HG03159 (cell line): Measurements from ENCODE around the gene HMGXB3.

Source experiments
- ATAC-seq: cut with Tn5 transposase; IDR thresholded peaks from one replicate; pipeline ENCODE4 v1.9.1; 2021; ENCODE audit warnings: mild to moderate bottlenecking, moderate library complexity; ENCODE audit not compliant: unreplicated experiment

Gene HMGXB3

DNA sequence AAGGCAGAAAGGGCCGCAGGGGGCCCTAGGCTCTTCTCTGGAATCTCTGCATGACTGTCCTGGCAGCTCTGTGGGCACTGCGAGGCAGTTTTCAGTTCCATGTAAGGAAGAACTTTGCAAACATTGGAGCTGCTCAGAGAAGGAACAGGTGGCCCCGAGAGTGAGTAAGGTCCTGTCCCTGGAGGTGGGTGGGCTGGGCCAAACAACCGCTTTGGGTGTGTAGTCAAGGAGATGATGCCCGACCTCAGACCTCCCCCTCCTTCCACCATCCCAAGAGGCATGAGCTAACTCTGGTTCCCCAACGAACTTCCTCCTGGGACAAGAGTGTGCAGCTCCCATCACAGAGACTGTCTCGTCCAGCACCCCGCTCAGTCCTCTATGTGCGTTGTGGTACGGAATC lies 65.3 kb downstream of the HMGXB3 start:
- ATAC-seq: no peak

DNA sequence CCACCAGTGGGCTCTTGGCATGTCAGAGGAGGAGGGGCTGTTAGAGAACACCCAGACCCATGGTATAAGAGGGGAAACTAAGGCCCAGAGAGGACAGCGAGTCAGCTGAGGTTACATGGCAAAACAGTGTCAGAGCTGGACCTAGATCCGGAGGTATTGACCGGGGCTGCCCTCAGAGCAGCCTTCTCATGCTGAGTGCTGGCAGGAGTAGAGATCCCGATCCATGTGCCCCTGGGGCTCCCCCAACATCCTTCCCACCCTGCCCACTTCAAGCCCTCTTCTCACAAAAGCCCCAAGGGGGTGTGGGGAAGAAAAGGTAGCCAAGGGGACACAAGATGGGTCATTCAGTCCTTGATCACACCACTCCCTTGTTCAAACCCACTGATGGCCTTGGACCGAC lies 65.9 kb downstream of the HMGXB3 start:
- no peak for ATAC-seq

DNA sequence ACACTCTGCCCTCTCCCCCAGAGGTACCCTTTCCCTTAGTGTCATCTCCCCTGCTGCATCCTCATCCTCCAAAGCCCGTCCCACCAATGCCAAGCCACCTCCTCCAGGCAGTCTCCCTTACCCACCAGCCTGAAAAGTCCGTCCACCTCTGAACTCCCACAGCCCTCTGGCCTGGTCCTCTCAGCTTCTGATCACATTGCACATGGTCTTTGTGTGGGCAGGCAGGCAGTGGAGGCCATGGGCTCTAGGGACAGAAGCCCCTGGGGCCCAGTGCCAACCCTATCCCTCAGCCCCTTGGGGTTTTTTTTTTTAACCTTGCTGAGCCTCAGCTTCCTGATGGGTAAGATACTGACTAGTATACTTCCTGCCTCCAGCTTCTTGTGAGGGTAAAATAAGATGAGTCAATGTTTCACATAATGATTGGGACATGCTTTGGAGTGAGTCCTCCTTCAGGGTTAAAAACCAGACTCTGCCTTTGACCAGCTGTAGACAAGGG lies 66.4 kb downstream of the HMGXB3 start:
- ATAC-seq: no peak

DNA sequence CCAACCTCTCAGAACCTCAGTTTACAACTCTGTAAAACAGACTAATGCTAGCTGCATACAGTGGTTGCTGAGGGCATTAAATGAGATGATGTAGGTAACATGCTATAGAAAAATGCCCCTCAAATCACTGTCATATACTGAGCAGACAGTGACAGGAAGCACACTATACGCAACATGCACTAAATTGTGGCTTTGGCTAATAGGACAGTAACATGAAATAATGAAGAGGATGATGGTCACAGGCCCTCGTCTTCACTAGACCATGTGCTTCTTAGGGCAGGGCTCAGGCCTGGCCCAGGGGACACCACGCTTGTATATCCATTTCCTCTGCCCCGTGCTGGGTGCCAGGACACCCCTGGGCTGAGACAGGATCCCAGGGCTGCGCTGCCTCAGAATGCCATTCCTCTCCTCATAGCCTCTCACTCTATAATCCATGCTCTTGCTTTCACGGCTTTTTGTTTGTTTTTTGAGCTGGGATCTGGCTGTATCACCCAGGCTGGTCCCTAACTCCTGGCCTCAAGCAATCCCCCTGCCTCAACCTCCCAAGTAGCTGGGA lies 66.9 kb downstream of the HMGXB3 start:
- no peak for ATAC-seq

DNA sequence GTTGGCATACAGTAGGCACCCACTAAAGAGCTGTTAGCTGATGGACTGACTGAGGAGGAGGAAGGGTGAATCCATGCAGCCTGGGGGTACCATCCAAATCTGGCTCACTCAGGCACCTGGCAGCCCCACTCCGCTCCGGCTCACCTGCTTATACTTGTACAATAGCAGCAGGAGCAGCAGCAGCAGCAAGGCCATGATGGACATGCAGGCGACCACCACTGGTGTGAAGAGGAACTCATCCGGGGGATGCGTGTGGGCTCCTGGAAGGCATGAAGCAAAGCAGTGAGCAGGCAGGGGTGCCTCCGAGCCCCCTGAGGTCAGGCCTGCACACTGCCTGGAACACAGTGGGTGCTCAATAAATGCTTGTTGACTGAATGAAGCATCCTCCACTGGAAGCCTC lies 67.5 kb downstream of the HMGXB3 start:
- ATAC-seq: no peak

DNA sequence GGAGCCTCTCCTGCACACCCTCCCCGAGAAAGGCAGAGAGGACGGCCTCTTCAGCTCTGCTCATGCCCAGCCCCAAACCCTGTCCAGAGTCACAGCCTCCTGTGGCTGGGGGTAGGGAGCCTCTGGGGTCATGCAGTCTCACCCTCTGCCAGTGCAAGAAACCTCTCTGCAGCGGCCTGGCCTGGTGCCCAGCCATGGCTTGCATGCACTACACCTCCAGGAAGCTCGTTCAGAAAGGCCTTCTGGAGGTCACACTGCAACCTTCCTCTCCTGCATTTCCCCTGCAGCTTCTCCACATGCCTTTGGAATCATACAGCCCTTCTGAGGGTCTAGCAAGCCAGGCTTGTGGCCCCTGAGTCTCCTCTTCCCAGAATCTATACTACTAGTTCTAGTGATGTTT lies 67.9 kb downstream of the HMGXB3 start:
- ATAC-seq: no peak

DNA sequence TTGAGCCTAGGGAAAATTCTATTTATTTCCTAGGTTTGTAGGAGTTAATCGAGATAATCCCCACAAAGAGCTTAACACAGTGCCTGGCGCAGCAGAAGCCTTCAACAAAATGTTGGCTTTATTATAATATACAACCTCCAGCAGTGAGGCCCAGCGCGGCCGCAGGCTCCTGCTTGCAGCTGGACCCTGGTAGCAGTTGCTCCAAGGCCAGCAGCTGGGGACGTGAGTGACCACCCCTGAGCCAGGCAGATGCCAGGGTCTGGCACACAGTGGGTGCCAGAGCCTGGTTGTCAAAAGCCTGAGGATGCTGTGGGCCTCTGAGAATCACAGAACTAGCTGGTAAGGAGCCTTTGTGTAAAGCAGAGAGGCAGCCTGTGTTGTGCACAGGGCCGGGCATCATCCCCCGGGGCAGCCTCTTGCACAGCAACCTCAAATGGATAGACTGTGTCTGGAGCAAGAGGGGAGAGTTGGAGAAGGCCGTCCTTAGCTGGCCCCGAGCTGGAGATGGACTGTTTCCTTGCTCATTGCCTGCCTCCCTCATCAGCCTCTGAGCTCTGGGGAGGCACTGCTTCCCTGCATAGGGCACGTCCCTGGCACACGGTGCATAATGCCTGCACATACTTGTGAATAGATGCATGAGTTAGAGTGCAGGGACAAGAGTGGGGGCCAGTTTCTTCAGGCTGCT lies 68.6 kb downstream of the HMGXB3 start:
- ATAC-seq: no peak

DNA sequence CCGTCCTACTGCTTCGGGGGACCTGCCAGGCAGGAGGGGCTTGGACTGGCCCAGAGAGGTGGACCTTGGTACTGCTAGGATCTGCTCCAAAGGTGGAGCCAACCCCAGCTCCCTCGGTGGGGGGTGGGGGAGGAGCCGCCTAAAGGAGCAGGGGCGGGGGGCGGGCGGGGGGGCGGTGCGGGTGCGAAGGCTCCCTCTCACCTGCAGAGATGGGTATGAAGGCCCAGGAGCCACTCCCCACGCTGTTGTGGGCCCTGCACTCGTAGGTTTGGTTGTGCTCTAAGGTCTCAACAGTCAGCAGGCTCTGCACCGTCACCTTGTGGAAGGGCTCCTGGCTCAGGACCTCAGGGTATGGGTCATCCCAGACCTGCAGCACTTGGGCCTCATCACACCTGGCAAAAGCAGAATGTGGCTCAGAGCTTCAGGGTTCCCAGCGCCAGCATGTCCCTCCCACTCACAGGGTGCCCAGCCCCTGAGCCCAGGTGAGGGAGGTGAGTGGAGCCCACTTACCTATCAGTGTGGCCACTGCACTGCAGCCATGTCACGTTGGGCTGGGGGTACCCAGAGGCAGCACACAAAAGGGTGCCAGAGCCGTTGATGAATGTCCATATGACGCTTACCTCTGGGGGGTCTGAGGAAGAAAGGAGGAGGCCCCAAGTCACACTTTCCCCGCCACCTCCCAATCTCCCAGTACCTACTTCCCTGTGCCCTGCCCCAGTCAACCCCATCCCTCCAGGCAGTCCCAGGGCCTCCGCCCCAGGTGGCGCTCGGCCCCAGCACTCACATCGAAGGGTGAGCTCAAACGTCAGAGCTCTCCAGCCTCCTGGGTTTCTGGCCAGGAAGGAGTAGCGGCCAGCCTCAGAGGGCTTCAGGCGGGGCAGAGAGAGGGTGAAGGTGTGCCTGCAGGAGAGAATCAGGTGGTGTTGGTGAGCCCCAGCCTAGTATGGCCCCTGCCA lies 69.4 kb downstream of the HMGXB3 start:
- no peak for ATAC-seq

DNA sequence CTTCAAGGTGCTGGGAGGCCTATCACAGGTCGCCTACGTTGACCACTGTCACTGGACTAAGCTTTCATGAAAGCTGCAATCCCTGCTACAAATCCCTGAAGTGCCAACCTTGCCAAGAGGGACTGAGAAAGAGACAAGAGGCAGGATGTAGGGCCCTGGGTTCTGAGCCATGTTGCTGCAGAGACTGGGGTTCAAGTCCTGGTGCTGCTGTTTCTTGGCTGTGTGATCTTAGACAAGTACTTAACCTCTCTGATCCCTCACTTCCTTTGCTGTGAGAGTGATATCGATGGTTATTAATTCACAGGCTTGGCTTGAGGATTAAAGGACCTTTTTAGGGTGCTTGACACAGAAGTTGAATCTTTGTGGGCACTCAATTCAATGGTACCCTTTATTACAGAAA lies 70.3 kb downstream of the HMGXB3 start:
- no peak for ATAC-seq

DNA sequence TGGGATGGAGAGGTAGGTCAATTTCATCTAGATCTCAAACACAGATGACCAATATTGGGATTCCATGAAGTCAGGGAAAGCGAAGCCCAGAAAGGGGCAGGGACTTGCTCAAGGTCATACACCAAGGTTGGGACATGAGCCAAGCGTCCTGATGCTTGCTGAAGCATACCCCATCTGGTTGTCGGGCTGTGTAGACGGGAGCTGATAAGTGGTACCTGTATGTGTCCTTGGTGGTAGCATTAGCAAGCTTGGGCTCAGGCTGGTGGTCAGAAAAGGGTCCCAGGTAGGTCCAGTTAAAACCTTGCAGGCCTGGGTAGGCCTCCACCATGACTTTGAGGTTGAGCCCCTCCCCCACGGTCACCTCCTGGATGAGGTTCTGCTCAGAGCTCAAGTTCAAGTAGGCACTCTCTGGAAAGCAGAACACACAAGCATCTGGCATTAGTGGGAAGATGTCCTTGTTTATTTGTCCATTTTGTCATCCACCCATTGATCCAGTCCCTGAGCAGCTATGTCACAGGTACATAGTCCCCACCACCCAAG lies 72.6 kb downstream of the HMGXB3 start:
- ATAC-seq: no peak

DNA sequence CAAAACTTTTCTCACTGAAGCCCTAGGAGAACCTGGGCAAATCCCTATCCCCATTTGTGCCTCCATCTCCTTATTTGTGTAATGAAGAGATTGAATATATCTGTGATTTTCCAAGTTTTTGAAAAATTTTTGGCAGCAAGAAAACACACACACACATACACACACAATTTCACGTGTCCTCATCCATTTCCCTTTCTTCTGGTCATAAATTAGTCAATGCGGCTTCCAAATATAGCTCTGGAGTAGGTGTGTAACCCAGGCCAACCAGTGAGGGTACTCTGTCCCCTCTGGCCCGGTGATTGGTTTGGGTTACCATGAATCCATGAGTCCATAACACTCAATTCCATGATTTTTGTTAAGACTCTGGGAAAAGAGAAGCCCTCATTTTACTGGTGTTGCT lies 73.1 kb downstream of the HMGXB3 start:
- no peak for ATAC-seq

DNA sequence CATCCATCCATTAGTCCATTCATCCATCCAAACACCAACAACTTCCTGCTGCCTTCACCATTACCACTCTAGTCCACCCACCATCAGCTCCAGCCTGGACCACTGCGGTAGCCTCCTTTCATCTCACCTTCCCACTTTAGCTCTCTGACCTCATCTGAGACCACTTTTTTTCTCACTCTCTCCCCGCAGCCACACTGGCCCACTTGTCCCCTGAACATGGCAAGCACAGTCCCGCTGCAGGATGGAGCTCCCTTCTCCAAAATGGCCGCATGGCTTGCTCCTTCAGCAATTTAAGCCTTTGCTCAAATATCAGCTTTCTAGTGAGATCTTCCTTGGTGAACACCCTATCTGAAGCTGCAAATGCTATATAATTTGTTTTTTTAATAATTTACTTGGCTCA lies 74.7 kb downstream of the HMGXB3 start:
- ATAC-seq: no peak

DNA sequence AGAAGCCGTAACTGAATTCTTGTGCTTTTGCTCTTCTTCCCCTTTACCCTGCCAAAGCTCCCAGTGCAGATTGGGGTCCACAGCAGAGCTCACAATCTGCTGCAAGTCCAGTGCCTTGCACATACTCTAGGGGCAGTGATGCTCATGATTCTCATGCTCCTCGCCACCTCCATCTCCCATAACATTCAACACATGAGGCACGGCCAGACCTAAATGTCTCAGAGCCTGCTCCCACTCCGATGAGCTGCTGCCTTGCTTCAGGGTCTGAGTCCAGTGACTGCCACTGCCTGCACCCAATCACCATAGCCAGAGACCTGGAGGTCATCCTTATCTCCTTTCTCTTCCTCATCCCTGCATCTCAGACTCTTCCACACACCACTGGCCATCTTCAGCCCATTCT lies 75.3 kb downstream of the HMGXB3 start:
- ATAC-seq: no peak

DNA sequence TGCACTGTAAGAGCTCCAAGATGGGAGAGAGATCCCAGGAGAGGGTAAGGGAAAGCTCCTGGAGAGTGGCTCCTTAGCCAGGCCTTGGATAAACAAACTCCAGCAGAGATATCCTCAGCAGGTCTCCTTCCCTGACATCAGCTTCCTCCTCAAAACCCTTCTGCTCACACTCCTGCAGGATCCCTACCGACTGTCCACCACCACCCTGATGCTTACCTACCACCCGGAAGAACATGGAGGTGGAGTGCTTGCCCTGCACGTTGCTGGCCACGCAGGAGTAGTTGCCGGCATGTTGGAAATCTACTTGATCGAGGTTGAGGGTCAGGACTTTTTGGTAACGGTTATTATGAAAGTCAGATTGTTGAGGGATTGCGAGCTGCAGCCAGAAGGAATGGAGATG lies 76.5 kb downstream of the HMGXB3 start:
- ATAC-seq: no peak

DNA sequence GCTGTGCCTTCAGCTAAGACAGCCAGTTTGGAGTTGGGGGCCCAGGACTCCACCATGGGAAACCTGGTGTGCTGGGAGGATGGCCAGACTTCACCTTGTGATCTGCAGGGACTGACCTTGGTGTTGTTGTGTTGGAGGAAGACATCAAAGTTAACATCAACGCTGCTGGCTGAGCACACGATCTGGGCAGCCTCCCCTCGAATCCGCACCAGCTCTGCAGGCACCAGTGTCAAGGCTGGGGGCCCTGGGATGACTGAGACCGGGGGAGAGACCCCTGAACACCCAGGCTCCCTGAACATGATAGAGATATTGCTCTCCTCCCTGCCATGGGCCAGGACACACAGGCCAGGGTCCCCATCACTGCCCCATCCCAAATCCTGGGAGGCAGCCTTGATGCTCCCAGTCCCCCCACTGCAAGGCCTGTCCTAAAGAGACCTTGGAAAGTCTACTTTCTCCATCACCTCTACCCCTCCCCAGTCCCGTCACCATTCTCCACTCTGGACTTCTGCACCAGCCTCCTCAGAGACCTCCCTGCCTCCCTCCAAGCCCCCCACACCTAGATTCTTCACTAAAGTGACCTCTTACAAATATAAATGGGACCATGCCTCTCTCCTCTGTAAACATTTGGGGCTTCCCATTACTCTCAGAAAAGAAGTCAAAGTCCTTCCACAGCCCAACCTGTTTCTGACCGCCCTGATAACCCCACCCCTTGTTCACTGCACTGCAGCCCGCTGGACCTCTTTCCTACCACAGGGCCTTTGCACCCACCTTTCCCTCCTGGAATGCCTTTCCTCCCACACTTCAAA lies 77.7 kb downstream of the HMGXB3 start:
- no peak for ATAC-seq

DNA sequence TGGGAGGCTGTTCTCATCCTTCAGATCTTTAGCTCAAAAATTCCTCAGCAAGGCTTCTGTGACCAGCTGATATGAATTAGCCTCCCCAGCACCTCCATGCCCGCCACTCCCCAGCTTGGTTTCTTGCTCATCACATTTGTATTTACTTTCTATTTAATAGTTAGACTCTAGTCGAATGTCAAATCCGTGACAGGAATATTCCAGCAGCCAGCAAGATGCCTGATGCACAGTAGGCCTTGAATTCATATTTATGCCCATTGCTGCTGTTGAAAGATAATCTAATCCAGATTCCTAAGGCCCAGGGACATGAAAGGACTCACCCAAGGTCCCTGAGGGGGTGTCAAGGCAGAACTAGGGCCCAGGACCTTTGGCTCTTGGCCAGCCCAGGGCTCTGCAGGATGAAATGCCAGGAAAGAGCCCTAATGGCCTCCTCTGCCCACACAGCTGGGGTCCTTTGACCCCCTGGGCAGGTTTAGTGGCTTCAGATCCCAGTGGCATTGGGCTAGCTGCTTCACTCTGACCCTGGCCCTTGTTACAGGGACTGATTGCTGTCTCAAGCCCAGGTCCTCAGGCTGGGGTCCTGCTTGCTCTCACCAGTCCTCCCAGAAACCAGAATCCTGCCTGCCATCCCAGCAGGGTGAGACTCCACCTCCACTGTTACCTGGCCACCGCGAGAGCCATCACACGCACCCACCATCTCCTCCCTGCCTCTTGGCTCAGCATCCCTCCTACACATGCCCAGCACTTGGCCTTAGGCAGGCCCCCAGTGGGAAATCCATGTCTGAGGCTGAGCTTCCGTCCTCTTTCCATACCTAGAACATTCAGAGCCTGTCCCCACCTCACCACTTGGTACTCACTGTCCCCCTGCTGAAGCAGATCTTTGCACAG lies 78.5 kb downstream of the HMGXB3 start:
- ATAC-seq: no peak

DNA sequence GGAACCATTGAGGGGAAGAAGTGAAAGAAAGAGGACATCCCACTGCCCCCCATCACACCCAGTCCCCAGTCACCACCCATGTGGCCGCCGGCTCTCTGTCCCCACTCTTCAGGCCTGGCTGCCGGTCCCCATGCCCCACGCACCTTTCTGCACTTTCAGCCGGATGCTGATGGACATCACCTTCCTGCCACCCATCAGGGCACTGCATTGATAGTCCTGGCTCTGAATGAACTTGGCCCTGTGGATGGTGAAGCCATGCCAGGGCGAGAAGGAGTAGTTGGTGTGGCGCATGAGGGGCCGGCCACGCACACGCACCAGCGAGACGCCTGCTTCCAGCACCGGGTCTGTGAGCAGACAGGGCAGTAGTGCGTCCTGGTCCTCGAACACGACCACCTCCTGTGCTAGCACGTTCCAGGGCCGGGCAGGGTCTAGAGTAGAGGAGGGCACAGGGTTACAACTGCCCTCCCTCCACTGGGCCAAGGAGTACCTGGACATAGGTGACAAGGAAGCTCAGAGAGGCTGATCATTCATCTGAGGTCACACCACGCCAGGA lies 79.4 kb downstream of the HMGXB3 start:
- ATAC-seq: no peak

DNA sequence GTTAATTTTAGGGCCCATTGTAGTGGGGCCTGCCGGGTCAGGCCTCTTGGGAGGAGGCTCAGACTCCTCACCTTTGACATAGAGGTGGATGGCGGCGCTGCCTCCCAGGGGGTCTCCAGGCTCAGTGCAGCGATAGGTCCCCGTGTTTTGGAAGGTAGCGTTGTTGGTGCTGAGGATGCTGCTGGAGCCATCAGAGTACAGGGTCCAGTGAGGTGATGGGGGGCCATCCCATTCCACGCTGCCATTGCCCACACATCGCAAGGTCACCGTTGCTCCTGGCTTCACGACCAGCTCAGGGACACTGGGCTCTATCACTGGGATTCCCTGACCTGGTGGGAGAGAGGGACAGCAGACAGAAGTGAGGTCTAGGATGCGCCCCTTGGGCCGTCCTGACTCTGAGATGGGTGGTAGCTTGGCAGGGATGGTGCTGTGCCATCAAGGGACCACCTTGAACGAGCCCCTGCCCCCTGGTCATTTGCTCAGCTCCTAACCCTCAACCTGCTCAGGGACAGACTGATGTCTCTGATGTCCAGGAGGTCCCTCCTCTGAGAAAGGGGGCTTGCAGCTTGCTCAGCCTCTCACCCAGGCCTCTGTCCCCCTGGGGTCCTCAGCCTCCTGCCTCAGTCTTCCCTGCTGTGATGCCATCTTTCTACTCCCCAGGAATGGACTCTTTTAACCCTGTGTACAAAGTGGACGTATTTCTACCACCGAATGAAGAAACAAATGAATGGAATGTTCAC lies 80.3 kb downstream of the HMGXB3 start:
- ATAC-seq: no peak
